Natural killer cell treated with Interleukin-12 subunit alpha and Interleukin-12 subunit beta and Interleukin-15 and Interleukin-18, amount 100 ng/mL, for 72 hours (primary cell): ENCODE measurements around the gene STIL. TPM values are rescaled to one million over a fixed set of nuclear protein-coding genes. Genes with fewer than 3 reads are reported as not detected.
A peak's percentile ranks its signal among the peaks of the same experiment; 100 is the strongest.
"Not testable (repeated sequence)": the region's sequence is repeated elsewhere in the genome, so short reads cannot be mapped to it uniquely, and the experiment has no call there.

ENCODE experiments used
- ATAC-seq, 2 donors: fragments of 150-1000 bp; cut with Tn5 transposase in 1 of 2; sonication (Bioruptor Pico), chemical (Tn5 transposase) in 1 of 2; 2 replicates each; pipeline ENCODE4 v1.10.0; 2021
- DNase-seq: peaks from one replicate; pipeline ENCODE4 v3.0.0; 2022; ENCODE audit warnings: low spot score
- H3K27ac Mint-ChIP-seq, 2 donors: 1 replicate in 1 of 2; 2 replicates in 1 of 2; pipeline ENCODE4 v1.8.0; 2022; ENCODE audit warnings: mixed read lengths in 2 of 2, mild to moderate bottlenecking in 1 of 2, moderate library complexity in 1 of 2
- H3K27me3 Mint-ChIP-seq, 2 donors: 1 replicate in 1 of 2; 2 replicates in 1 of 2; pipeline ENCODE4 v1.8.0; 2022; ENCODE audit warnings: mixed read lengths in 2 of 2
- H3K36me3 Mint-ChIP-seq: one replicate; pipeline ENCODE4 v1.8.0; 2022; ENCODE audit warnings: mixed read lengths
- H3K4me1 Mint-ChIP-seq, 2 donors: 1 replicate in 1 of 2; 2 replicates in 1 of 2; pipeline ENCODE4 v1.8.0; 2022; ENCODE audit warnings: low read depth in 2 of 2, mixed read lengths in 2 of 2, mild to moderate bottlenecking in 1 of 2
- H3K4me3 Mint-ChIP-seq: one replicate; pipeline ENCODE4 v1.8.0; 2022; ENCODE audit warnings: mixed read lengths
- H3K9me3 Mint-ChIP-seq: 2 replicates; pipeline ENCODE4 v1.8.0; 2022; ENCODE audit warnings: mixed read lengths
- total RNA-seq, 2 donors: library from RNA; stranded (reverse); gene quantifications; one replicate each; pipeline ENCODE4 v1.2.3, GENCODE V29; 2022

STIL gene
- total RNA-seq, 2 donors from 2014 or later = 17.6 to 42.7 TPM

- Mint-ChIP-seq H3K9me3 (no peaks in the 10 kb centered on the region), H3K27me3 (no peaks in the 10 kb centered on the region), H3K36me3 (no peaks in the 10 kb centered on the region), H3K4me1 (peaks cover 14 to 24% of the 10 kb centered on the region in 2 donors), H3K4me3 (no peak overlapping the region), H3K27ac (no peak overlapping the region)
- DNase-seq (no peak), ATAC-seq (no peak)
Observed at GRCh38 chr1:47332779-47333577, 19.0 kb upstream of the STIL start.

- Mint-ChIP-seq H3K9me3 (no peaks in the 10 kb centered on the region), H3K36me3 (no peaks in the 10 kb centered on the region), H3K4me3 (no peak overlapping the region), H3K27ac (no peak overlapping the region), H3K4me1 (peaks cover 14 to 23% of the 10 kb centered on the region in 2 donors), H3K27me3 (no peaks in the 10 kb centered on the region)
- ATAC-seq (no peak), DNase-seq (no peak)
Observed at GRCh38 chr1:47331875-47332274, 17.9 kb upstream of the STIL start.

- H3K27ac Mint-ChIP-seq = no peak overlapping the region
- H3K36me3 Mint-ChIP-seq = no peaks in the 10 kb centered on the region
- H3K9me3 Mint-ChIP-seq = no peaks in the 10 kb centered on the region
- H3K4me3 Mint-ChIP-seq = no peak overlapping the region
- H3K27me3 Mint-ChIP-seq = no peaks in the 10 kb centered on the region
- DNase-seq (no peak), ATAC-seq (no peak)
- peaks cover 9 to 16% of the 10 kb centered on the region in 2 donors for H3K4me1 Mint-ChIP-seq
Observed at GRCh38 chr1:47330212-47330611, 16.3 kb upstream of the STIL start.

- no peak for ATAC-seq
- no peak for DNase-seq
- Mint-ChIP-seq H3K36me3 (no peaks in the 10 kb centered on the region), H3K27ac (no peak overlapping the region), H3K9me3 (no peaks in the 10 kb centered on the region), H3K4me1 (peaks cover 4 to 5% of the 10 kb centered on the region in 2 donors), H3K4me3 (no peak overlapping the region), H3K27me3 (no peaks in the 10 kb centered on the region)
Observed at GRCh38 chr1:47328992-47329391, 15.0 kb upstream of the STIL start.

GRCh38 chr1:47326271-47326670, 12.3 kb upstream of the STIL start:
- Mint-ChIP-seq H3K27ac (no peak overlapping the region), H3K36me3 (no peaks in the 10 kb centered on the region), H3K4me1 (no peaks in the 10 kb centered on the region), H3K27me3 (no peaks in the 10 kb centered on the region), H3K9me3 (no peaks in the 10 kb centered on the region), H3K4me3 (no peak overlapping the region)
- no peak for DNase-seq
- ATAC-seq = no peak

- H3K4me1 Mint-ChIP-seq = no peaks in the 10 kb centered on the region
- no peaks in the 10 kb centered on the region for H3K9me3 Mint-ChIP-seq
- no peak overlapping the region for H3K4me3 Mint-ChIP-seq
- no peak for ATAC-seq
- H3K36me3 Mint-ChIP-seq = no peaks in the 10 kb centered on the region
- H3K27ac Mint-ChIP-seq = no peak overlapping the region
- DNase-seq = no peak
- no peaks in the 10 kb centered on the region for H3K27me3 Mint-ChIP-seq
Observed at GRCh38 chr1:47325528-47325927, 11.6 kb upstream of the STIL start.

- DNase-seq = no peak
- Mint-ChIP-seq H3K4me3 (no peak overlapping the region), H3K9me3 (no peaks in the 10 kb centered on the region), H3K27ac (no peak overlapping the region), H3K4me1 (no peaks in the 10 kb centered on the region), H3K27me3 (no peaks in the 10 kb centered on the region), H3K36me3 (no peaks in the 10 kb centered on the region)
- ATAC-seq = no peak
Observed at GRCh38 chr1:47324682-47325081, 10.7 kb upstream of the STIL start.

GRCh38 chr1:47323599-47324031, 9.7 kb upstream of the STIL start:
- DNase-seq (no peak), ATAC-seq (no peak)
- no peak overlapping the region for H3K4me3 Mint-ChIP-seq
- H3K27ac Mint-ChIP-seq = no peak overlapping the region
- no peaks in the 10 kb centered on the region for H3K4me1 Mint-ChIP-seq
- no peaks in the 10 kb centered on the region for H3K27me3 Mint-ChIP-seq
- H3K36me3 Mint-ChIP-seq = no peaks in the 10 kb centered on the region
- H3K9me3 Mint-ChIP-seq = no peaks in the 10 kb centered on the region

- not testable (repeated sequence) for H3K36me3 Mint-ChIP-seq, H3K4me1 Mint-ChIP-seq, H3K27me3 Mint-ChIP-seq, ATAC-seq, DNase-seq, H3K27ac Mint-ChIP-seq, H3K9me3 Mint-ChIP-seq, H3K4me3 Mint-ChIP-seq
Observed at GRCh38 chr1:47319968-47320367, 6.0 kb upstream of the STIL start.

GRCh38 chr1:47317841-47318240, 3.9 kb upstream of the STIL start:
- no peaks in the 10 kb centered on the region for H3K9me3 Mint-ChIP-seq
- no peaks in the 10 kb centered on the region for H3K27me3 Mint-ChIP-seq
- DNase-seq (no peak), ATAC-seq (no peak)
- no peak overlapping the region for H3K27ac Mint-ChIP-seq
- no peak overlapping the region for H3K4me3 Mint-ChIP-seq
- peaks cover 13 to 14% of the 10 kb centered on the region in 2 donors for H3K4me1 Mint-ChIP-seq
- H3K36me3 Mint-ChIP-seq = peaks cover 7% of the 10 kb centered on the region

GRCh38 chr1:47309427-47309826, 4.5 kb downstream of the STIL start:
- peaks cover 14% of the 10 kb centered on the region for H3K36me3 Mint-ChIP-seq
- no peaks in the 10 kb centered on the region for H3K27me3 Mint-ChIP-seq
- DNase-seq = no peak
- H3K27ac Mint-ChIP-seq = no peak overlapping the region
- no peak overlapping the region for H3K4me3 Mint-ChIP-seq
- peaks cover 22 to 24% of the 10 kb centered on the region in 2 donors for H3K4me1 Mint-ChIP-seq
- H3K9me3 Mint-ChIP-seq = no peaks in the 10 kb centered on the region
- ATAC-seq = no peak

- DNase-seq (no peak), ATAC-seq (no peak)
- peaks cover 0 to 5% of the 10 kb centered on the region in 2 donors for H3K4me1 Mint-ChIP-seq
- H3K36me3 Mint-ChIP-seq = peaks cover 17% of the 10 kb centered on the region
- H3K9me3 Mint-ChIP-seq = no peaks in the 10 kb centered on the region
- no peak overlapping the region for H3K4me3 Mint-ChIP-seq
- no peak overlapping the region for H3K27ac Mint-ChIP-seq
- no peaks in the 10 kb centered on the region for H3K27me3 Mint-ChIP-seq
Observed at GRCh38 chr1:47302472-47302871, 11.5 kb downstream of the STIL start.

- ATAC-seq (no peak), DNase-seq (no peak)
- Mint-ChIP-seq H3K4me3 (no peak overlapping the region), H3K36me3 (peaks cover 11% of the 10 kb centered on the region), H3K27me3 (no peaks in the 10 kb centered on the region), H3K9me3 (no peaks in the 10 kb centered on the region), H3K4me1 (no peaks in the 10 kb centered on the region), H3K27ac (no peak overlapping the region)
Observed at GRCh38 chr1:47298025-47298699, 15.8 kb downstream of the STIL start.

GRCh38 chr1:47295579-47295978, 18.4 kb downstream of the STIL start:
- H3K27ac Mint-ChIP-seq = peak overlapping the region in 1 of 2 donors; percentile 19
- no peaks in the 10 kb centered on the region for H3K4me1 Mint-ChIP-seq
- H3K27me3 Mint-ChIP-seq = no peaks in the 10 kb centered on the region
- peaks cover under 1% of the 10 kb centered on the region for H3K36me3 Mint-ChIP-seq
- DNase-seq (no peak), ATAC-seq (no peak)
- H3K4me3 Mint-ChIP-seq = no peak overlapping the region
- H3K9me3 Mint-ChIP-seq = no peaks in the 10 kb centered on the region
